SKM-1 treated with dmso at 0.1 percent for 144 hours (cell line): ENCODE data around the gene RHD.
"Not testable (repeated sequence)": the region's sequence is repeated elsewhere in the genome, so short reads cannot be mapped to it uniquely, and the experiment has no call there.

ENCODE experiments used
- DNase-seq: peaks from one replicate; lab custom pipeline; 2025; ENCODE audit not compliant: unreplicated experiment; lab: John Stamatoyannopoulos, UW

Gene RHD

DNA sequence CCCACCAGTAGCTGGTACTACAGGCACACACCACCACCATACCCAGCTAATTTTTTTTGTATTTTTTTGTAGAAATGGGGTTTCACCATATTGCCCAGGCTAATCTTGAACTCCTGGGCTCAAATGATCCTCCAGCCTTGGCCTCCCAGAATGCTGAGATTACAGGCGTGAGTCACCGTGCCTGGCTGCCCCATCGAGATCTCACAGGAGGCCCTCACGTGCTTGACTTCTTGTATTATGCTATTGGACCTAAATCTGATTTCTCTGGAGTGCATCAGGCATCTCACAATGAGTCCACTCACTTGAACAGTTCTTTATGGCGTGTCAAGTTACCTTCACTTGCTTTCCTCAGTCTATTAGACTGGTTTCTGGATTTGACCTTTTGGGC, 15.7 kb upstream of the RHD start:
- DNase-seq, result no peak

DNA sequence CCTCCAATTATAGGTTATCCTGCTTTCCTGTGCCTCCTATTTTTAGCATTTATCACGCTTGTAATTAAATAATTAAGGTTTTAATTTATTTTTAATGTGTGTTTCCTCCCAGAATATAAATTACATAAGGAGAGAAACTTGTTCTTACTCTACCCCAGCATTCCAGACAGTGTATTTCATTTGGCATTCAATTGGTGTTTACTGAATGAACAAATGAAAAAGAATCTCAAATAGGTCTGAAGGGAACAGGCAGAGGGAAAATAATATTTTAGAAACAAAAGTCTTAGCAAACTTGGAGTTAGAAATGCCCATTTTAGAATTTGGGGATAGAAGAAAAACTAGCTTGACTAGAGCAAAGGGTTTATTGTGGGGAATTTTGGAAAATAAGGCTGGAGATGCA, 15.1 kb upstream of the RHD start:
- no peak for DNase-seq

DNA sequence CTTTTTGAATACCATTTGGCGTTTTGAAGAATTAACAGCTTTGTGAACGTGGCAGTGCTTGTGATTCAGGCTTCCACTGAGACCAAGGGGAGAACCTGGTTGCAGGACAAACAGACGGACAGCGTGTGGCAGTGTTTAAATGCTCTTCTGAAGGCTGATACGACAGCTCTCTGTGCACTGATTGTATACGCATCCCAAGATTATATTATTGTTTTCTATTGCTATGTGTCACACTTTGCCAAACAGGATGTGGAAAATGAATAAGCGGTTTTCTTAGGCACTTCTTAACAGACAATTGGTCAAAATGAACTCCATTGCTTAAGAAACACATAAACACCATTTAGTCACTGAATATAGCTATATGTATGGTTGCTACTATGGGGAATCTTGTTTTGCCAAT, 12.5 kb upstream of the RHD start:
- DNase-seq, result not testable (repeated sequence)

DNA sequence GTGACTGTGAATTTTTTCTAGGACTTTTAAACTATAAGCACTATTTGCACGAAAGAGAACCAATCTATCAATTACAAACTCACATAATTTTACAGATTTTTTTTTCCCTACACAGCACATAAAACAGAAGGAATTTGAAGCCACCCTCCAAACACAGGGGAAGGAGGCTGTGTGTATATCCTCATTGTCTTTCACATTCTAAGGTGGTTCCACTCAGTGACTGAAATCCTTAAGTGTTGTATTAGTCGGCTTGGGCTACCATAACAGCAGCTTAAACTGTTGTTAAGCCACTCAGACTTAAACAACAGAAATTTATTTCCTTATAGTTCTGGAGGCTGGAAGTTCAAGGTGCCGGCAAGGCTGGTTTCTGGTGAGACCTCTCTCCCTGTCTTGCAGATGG, 12.0 kb upstream of the RHD start:
- DNase-seq, result not testable (repeated sequence)

DNA sequence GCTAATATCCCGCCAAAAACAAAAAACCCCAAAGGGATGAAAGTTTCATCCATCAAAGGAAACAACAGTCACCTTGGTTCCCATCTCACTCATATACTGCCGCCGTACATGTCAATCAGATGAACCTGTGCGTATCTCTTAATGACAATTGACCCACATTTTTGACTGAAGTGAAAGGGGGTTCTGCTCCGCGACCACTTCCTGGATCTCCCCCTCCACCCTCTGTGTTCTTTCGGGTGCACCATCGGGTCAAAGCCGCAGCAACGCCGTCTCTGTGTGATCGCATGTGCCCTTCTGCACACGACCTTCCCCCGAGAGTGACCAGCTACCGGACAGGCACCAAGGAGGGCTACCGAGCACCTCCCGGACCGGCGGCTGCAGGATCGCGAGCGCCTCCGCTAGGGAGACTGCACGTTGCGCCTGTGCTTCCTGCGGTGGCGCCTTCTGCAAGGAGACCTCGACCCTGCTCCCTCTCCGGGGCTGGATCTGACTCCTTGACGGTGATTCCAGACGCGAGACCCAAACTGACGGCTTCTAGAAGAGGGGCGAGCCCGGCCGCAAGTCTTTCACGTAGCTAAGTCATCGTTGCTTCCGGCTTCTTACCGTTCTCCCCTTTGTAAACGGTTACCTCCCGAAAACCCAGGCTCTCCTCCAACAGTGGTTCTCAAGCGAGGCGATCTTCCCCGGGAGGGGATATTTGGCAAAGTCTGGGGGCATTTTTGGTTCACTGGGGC, 5.6 kb upstream of the RHD start:
- DNase-seq, result not testable (repeated sequence)

DNA sequence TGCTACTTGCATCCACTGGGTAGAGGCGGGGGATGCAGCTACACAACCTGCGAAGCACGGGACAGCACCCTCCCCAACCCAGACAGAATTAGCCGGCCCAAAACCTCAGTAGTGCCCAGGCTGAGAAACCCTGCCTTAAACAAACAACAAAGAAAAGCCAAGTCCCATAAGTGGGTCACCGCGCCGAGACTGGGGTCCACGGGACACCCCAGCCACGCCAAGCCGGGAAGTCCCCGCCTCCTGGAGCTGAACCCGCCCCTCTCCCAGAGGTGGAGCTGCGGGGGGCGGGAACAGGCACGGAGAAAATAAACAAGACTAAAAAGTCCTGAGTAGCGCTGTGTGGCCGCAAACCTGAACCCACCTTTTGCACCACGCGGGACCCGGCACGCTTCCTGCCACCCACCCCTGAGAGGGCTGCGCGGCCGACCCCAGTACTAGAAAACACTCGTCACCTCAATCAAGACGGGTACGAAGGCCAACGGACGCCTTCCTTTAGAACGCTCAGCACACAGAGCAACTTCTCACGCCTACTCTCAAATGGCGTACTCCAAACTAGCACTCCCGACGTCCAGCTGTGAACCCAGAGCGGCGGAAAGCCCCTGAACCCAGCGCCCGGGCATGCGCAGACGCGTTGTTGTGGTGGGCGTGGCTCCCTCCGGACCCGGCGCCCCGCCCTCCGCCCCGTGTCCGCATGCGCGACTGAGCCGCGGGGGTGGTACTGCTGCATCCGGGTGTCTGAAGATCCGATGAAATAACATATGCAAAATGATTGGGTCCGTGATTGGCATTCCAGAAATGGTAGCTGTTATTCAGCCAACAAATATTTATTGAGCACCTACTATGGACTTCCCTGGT, 4.8 kb upstream of the RHD start:
- peak; percentile 2 for DNase-seq

DNA sequence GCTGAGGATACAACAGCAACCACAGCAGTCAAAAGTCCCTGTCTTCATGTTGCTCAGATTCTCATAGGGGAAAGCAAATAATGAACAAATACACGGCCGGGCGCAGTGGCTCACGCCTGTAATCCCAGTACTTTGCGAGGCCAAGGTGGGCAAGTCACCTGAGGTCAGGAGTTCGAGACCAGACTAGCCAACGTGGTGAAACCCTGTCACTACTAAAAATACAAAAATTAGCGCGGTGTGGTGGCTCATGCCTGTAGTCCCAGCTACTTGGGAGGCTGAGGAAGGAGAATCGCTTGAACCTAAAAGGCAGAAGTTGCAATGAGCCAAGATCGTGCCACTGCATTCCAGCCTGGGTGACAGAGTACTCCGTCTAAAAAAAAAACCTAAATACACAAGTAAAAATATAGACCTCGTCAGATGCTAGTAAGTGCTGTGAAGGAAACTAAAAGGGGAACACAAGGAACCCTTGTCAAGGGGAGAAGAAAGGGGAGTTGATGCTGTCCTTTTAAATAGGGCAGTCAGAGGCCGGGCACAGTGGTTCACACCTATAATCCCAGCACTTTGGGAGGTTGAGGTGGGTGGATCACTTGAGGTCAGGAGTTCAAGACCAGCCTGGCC, 4.1 kb upstream of the RHD start:
- DNase-seq, result not testable (repeated sequence)

DNA sequence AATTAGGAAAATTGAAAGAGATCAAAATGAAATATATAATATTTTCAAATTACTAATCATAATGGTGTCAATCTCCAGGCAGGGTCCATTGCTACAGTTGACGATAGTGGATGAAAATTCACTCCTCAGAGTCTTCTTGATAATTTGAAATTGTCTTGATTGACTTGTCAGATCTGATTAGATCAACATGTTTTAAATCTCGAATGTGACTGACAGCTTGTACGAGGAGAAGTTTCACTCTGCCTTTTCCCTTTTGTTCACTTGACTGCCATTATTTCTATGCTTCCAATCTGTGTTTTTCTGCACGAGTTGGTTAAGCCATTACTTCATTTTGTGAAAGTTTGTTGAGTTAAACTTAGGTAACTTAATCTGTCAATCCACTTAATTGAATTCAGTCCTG, 3.3 kb downstream of the RHD start:
- not testable (repeated sequence) for DNase-seq

DNA sequence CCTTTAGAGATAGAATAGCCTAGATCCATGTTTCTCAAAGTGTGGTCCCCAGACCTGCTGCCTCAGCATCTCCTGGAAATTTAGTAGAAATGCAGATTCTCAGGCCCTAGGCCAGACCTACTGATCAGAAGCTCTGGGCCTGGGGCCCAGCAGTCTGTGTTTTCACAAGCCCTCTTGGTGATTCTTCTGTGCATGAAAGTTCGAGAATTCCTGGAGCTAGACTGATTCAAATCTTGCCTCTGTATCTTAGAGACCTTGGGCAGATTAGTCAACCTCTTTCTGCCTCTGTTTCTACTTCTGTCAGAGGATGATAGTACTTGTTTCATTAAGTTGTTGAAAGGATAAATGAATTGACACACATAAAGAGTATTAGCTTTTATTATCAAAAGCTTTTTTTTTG, 5.0 kb downstream of the RHD start:
- not testable (repeated sequence) for DNase-seq

DNA sequence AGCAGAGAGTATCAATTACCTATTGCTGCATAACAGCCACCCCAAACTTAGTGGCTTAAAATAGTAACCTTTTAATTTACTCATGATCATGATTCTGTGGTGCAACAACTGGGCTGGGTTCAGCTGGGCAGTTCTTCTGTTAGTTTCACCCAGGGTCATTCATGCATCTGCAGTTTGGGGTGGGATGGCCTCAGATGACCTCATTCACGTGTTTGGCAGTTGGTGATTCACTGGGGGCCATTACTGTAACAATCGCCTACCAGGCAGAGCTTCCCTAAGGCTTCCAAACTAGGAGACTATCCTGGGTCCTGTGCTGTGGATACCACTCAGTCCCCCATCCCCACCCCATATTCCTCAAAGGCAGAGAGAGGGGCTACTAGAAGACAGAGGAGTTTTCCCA, 6.0 kb downstream of the RHD start:
- DNase-seq, result not testable (repeated sequence)

DNA sequence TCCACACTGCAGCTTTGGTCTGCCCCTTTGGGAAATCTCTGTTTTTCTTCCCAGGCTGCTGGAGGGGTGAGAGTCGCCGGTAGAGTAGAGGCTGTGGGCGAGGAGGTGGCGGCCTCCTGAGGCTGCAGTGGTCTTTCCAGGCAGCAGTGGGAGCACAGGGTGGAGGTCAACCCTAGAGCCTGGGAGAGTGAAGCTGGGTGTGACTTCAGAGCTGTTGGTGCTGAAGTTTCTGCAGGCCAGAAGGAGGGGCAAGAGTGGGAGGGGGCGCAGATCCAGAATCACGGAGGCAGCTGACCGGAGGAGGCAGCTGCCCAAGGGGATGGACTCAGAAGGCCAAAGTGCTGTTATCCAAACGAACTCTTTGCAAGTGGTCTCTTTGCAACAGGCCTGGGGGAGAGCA, 6.5 kb downstream of the RHD start:
- not testable (repeated sequence) for DNase-seq

DNA sequence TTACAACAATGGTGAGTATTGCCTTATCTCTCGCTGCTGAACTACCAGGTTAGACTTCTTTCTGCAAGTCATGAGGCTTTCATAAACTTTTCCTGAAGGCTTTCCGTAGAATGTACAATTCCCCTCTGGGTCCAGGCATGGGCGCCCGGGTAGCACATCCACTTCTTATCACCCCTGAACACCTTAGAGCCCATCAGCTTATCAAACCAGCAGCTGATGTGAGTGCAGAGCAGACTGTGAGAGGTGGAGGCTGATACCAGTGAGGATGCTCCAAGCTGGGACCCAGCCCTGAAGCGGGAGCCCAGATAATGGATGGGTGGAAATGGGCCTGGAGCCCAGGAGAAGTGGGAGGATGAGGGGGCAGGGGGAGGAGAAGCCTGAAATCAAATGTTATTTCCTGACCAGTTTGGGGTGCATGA, 7.4 kb downstream of the RHD start:
- DNase-seq, result not testable (repeated sequence)

DNA sequence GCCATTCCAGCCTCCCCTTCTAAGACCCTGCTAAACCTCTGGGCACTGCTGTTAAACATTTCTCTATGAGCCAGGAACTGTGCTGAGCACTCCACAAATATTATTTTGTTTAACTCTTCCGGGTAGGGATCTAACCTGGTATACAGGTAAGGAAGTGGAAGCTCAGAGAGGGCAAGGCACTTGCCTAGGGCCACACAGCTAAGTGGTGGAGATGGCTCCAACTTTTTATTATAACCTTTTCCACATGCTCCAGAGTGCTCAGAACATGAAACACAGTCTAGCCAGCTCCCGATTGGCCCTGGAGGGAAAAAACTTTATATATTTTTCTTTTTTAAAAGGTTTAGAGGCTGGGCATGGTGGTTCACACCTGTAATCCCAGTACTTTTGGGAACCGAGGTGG, 13.6 kb downstream of the RHD start:
- DNase-seq, result not testable (repeated sequence)

DNA sequence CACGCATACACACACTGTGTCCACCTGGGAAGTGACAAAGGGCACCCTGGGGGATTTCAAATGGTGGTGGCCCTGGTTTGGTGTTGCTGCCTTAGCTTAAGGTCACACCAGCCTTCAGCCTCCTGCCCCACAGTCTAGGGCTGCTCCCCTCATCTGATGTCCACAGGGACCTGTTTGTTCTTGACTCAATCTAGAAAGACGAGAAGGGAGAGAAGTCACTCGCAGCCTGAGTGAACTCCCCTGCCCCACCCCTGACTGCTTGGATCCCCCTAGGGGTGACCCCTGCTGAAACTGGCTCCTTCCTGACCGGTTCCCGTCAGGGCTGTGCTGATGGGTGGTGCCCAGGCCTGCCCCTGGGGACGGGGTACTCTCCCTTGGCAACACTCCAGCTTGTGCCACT, 14.9 kb downstream of the RHD start:
- DNase-seq, result not testable (repeated sequence)

DNA sequence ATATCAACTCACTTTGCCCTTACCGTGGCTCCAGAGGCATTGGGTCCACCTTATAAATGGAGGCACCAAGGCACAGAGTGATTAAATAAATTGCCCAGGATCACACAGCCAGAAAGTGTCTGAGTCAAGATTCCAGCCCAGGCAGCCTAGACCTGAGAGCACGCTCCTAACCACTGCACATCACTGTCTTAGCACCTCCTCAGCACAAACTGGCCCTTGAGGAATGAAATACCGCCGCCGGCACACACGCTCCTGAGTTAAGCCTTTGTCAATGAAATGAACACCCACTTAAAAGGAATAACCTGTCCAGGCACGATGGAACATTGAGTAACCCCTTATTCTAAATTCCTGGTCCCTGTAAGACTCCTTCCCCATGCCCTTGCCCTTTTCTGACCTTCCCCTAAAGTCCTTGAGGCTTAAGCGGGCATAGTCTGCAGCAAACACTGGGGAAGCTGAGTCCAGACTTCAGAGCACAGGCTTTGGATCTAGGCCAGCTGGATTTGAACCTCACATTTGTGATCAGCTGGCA, 16.3 kb downstream of the RHD start:
- not testable (repeated sequence) for DNase-seq

DNA sequence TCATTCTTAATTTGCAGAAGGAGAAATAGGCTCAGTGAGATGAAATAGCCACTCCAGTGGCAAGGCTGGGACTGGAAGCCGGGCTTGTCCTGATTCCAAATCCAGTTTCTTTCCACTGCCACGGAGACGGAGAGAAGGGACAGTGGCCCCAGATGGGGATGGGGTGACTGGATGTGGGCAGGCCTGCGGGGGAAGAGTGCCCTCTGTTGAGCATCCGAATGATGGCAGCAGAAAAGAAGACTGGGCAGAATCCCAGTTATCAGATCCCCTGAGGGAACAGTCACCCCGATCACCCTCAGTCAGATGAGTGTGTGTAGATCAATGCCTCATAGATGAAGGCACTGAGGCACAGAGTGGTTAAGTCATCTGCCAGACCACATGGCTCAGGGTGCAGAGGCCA, 17.7 kb downstream of the RHD start:
- peak; percentile 2 for DNase-seq

DNA sequence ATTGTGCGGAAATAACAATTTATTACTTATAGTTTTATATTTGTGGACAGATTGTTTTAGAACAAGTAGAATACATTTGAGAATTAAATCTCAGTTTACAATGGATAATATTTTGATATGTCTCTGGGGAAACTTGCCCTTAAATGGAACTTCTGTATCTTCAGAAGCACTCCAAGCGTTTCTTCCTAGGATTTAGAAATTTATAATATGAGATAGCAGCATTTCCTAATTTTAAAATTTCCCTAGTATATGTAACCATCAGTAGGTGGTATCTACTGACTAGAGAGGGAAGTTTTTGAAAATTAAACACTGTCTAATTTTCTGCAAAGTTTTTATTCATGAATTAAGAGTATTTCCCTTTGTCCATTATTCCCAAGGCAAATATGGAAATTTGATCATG, 21.1 kb downstream of the RHD start:
- not testable (repeated sequence) for DNase-seq

DNA sequence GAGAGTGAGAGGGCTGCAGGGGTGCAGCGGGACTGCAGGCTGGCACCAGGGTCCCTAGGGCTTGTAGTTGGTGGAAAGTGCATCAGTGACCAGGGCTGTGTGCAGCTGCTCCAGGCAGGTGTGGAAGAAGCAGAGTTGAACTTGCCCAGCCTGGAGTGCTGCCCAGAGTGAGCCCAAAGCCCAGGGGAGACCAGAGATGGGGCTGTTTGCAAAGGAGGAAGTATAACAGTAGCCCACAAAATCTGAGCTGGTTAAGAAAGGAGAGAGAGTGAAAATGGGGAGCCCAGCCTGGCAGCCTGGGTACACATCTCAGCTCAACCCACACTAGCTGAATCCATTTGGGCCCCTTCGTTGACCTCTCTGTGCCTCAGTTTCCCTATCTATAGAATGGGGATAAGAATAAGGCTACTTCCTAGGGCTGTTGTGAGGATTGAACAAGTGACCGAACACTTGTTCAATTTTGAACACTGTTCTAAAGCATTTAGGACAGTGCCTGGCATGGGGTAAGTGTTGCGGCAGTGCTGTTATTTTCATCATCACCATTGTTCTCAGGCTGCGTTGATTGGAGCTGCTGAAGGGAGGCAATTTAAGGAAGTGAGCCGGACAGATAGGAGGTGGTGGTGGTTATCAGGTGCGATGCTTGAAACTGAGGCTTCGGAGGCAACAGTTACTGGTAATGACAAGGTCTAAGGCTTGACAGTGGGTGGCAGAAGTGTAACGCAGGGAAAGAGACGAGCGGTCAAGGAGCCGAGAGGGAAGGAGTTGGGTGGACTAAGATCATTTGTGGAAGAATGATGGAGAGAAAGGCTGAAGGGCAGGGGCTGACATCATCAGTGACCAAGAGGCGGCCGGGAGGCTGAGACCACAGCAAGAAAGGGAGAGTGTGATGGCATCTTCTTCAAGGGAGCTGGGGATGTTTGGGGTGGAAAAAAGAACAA, 22.8 kb downstream of the RHD start:
- not testable (repeated sequence) for DNase-seq

DNA sequence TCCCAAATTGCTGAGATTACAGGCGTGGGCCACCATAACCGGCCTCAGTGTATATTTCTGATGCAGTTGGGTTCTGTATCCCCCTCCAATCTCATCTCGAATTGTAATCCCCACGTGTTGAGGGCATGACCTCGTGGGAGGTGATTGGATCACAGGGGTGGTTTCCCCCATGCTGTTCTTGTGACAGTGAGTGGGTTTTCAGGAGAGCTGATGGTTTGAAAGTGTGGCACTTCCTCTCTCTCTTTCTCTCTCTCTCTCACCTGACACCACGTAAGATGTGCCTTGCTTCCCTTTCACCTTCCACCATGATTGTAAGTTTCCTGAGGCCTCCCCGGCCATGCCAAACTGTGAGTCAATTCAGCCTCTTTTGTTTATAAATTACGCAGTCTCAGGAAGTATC, 24.2 kb downstream of the RHD start:
- not testable (repeated sequence) for DNase-seq

DNA sequence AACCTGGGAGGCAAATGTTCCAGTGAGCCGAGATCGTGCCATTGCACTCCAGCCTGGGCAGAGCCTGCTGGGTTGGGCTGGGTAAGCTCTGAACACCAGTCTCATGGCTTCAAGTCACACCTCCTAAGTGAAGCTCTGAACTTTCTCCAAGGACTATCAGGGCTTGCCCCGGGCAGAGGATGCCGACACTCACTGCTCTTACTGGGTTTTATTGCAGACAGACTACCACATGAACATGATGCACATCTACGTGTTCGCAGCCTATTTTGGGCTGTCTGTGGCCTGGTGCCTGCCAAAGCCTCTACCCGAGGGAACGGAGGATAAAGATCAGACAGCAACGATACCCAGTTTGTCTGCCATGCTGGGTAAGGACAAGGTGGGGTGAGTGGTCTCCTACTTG, 28.4 kb downstream of the RHD start:
- not testable (repeated sequence) for DNase-seq
